H1 (cell line): ENCODE results near the gene SLC27A2. TPM values are rescaled to one million over a fixed set of nuclear protein-coding genes. Genes with fewer than 3 reads are reported as not detected.

Experiments used
- POLR2A ChIP-seq, 2 experiments: IDR thresholded peaks; 1 replicate in 1 of 2; 2 replicates in 1 of 2; pipeline ENCODE4 v1.6.1; 2011; ENCODE audit warnings: low read depth in 2 of 2, low read length in 2 of 2, mild to moderate bottlenecking in 2 of 2; ENCODE audit errors: control extremely low read depth in 1 of 2
- RNF2 ChIP-seq: fragments of 200-900, 300-1000 bp; sonication (generic); IDR thresholded peaks from 2 replicates; pipeline ENCODE4 v1.7.1; 2016; ENCODE audit warnings: borderline replicate concordance, low read depth, mild to moderate bottlenecking, antibody characterized with exemption, low read length; ENCODE audit not compliant: poor library complexity, severe bottlenecking; ENCODE audit errors: missing control alignments
- polyA plus RNA-seq, 7 experiments: library from polyadenylated mRNA; depleted of rRNA in 3 of 7; stranded (reverse) in 5 of 7; unstranded in 2 of 7; fragments of >200 nt in 5 of 7; fragments of 200-250 nt in 2 of 7; gene quantifications; 1 replicate in 5 of 7; 2 replicates in 1 of 7; 4 replicates in 1 of 7; pipeline versions ENCODE4 v1.2.1 to v1.2.3, GENCODE V29; 2011 to 2013; ENCODE audit warnings: missing spikeins in 2 of 7, mixed read lengths in 2 of 7
- total RNA-seq: library from RNA; stranded (reverse); fragmentation: NEBNext Ultra II Directional; extraction: Animal tissue kit (Norgen Biotek cat#: 25700); gene quantifications from 2 replicates; pipeline ENCODE4 v1.2.1, GENCODE V29; 2021

SLC27A2 gene
- total and polyA plus RNA-seq, 2 of the 8 experiments (the other 6 are each of a cell fraction or from before 2014, with no cell fraction given): 5.6 to 5.8 TPM

GRCh38 chr15:50150349-50150748 is 31.6 kb upstream of the SLC27A2 start (continued):
- TF ChIP-seq RNF2 (no peak), POLR2A (IDR thresholded peaks at IDR 0.05; ENCODE audit: control extremely low read depth in 1 of 2, low read depth in 2 of 2, low read length in 2 of 2) (no peak)
